ENCODE results near the gene PLAAT2.

PLAAT2 gene

GRCh38 chr11:63563201-63564055 lies at the start of gene PLAAT2:
PLAAT2 (minus strand) TSS chr11:63563379; CDS start chr11:63563324, 55 bp downstream.
- no peak within 1 kb of the TSS for H3K4me3 ChIP-seq (ENCODE audit: control insufficient read depth, low read depth, low read length)
- TF ChIP-seq, protein P1, sequence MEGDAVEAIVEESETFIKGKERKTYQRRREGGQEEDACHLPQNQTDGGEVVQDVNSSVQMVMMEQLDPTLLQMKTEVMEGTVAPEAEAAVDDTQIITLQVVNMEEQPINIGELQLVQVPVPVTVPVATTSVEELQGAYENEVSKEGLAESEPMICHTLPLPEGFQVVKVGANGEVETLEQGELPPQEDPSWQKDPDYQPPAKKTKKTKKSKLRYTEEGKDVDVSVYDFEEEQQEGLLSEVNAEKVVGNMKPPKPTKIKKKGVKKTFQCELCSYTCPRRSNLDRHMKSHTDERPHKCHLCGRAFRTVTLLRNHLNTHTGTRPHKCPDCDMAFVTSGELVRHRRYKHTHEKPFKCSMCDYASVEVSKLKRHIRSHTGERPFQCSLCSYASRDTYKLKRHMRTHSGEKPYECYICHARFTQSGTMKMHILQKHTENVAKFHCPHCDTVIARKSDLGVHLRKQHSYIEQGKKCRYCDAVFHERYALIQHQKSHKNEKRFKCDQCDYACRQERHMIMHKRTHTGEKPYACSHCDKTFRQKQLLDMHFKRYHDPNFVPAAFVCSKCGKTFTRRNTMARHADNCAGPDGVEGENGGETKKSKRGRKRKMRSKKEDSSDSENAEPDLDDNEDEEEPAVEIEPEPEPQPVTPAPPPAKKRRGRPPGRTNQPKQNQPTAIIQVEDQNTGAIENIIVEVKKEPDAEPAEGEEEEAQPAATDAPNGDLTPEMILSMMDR (IDR thresholded peaks at IDR 0.05; ENCODE audit: control insufficient read depth, insufficient read depth, low read depth, low read length, missing control alignments) = no peak
- no peak for DNase-seq (ENCODE audit: low read depth)

- H3K4me3 ChIP-seq (ENCODE audit: control insufficient read depth, low read depth, low read length) = no peak overlapping the region
- TF ChIP-seq, protein P1 (IDR thresholded peaks at IDR 0.05; ENCODE audit: control insufficient read depth, insufficient read depth, low read depth, low read length, missing control alignments) = no peak
- DNase-seq (ENCODE audit: low read depth) = no peak
Measured at GRCh38 chr11:63612181-63612580, 49.0 kb upstream of the PLAAT2 start.

- TF ChIP-seq, protein P1 (IDR thresholded peaks at IDR 0.05; ENCODE audit: control insufficient read depth, insufficient read depth, low read depth, low read length, missing control alignments) = no peak
- H3K4me3 ChIP-seq (ENCODE audit: control insufficient read depth, low read depth, low read length) = no peak overlapping the region
Measured at GRCh38 chr11:63611395-63611747, 48.2 kb upstream of the PLAAT2 start.

GRCh38 chr11:63610604-63611394 lies 47.6 kb upstream of the PLAAT2 start:
- TF ChIP-seq, protein P1 (IDR thresholded peaks at IDR 0.05; ENCODE audit: control insufficient read depth, insufficient read depth, low read depth, low read length, missing control alignments) = no peak
- DNase-seq (ENCODE audit: low read depth) = no peak
- H3K4me3 ChIP-seq (ENCODE audit: control insufficient read depth, low read depth, low read length) = no peak overlapping the region

More at GRCh38 chr11:63611395-63611747, 48.2 kb upstream of the PLAAT2 start:
- no peak for DNase-seq (ENCODE audit: low read depth)

DNA sequence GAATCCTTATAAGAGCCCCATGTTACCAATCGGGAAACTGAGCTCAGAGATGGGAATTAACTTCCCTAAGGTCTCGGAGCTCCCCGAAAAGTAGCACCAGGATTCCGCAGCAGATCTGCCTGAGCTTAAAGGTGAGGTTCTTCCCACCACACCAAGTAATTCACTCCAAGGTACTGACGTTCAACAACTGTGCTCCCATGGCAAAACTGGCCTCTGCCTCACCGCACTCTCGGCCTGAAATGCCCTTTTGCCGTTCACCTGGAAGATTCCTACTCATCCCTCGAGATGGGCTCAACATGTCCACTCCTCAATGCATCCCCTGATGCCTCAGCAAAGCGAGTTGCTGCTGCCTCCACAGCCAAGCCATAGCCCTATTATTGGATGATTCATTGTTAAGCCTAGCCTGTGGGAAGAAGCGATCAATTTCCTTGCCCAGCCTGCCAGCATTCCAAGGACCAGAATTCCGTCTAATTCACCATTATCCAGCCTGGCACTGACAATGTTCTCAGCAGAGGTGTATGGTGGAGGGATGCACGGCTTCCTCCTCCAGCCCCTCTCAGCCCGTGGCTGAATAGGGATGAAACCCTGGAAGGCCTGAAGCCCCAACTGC lies 46.9 kb upstream of the PLAAT2 start:
- H3K4me3 ChIP-seq (ENCODE audit: control insufficient read depth, low read depth, low read length) = no peak overlapping the region
- no peak for DNase-seq (ENCODE audit: low read depth)
- TF ChIP-seq, protein P1 (IDR thresholded peaks at IDR 0.05; ENCODE audit: control insufficient read depth, insufficient read depth, low read depth, low read length, missing control alignments) = no peak

DNA sequence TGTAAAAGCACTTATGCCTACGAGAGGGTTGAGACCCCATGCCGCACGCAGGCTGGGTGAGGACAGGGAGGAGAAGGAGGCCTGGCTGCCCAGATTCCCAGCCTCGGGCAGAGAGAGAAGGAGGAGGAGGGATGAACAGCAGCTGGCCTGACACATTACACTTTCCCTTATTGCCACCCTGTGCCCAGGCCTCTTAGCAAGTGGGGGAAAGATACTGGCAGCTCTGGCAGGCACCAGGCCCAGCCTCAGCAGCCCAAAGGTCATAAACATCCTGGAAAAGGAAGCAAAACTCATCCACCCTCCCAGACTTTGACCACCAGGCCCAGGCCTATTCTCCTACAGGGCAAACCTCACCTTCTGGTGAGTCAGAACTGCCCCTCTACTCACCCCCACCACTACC lies 46.4 kb upstream of the PLAAT2 start:
- H3K4me3 ChIP-seq (ENCODE audit: control insufficient read depth, low read depth, low read length) = no peak overlapping the region
- DNase-seq (ENCODE audit: low read depth) = no peak
- TF ChIP-seq, protein P1 (IDR thresholded peaks at IDR 0.05; ENCODE audit: control insufficient read depth, insufficient read depth, low read depth, low read length, missing control alignments) = no peak
